ENCODE measurements around the gene TFG. TPM values are rescaled to one million over a fixed set of nuclear protein-coding genes. Genes with fewer than 3 reads are reported as not detected.

Gene TFG
- total RNA-seq, 1 donor from 2014 or later = 64.3 TPM

DNA sequence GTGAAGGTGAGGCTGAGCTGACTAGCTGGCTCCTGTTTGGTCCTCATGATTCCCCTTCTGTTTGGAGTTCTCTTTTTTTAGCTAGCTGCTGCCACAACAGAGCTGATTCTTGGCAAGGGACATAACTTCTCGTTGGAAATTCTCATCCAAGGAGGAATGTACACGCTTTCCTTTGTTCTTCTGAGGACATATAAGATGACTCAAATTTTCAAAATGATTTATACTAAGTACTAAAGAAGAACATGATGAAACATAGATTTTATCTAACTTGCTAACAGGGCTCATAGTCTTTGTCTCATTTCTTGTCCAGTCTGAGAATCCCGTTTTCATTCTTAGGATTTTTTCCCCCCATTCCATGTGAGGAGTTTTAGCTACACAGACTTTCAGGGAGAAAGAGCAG, 2.9 kb upstream of the TFG start:
- DNase-seq = no peak

DNA sequence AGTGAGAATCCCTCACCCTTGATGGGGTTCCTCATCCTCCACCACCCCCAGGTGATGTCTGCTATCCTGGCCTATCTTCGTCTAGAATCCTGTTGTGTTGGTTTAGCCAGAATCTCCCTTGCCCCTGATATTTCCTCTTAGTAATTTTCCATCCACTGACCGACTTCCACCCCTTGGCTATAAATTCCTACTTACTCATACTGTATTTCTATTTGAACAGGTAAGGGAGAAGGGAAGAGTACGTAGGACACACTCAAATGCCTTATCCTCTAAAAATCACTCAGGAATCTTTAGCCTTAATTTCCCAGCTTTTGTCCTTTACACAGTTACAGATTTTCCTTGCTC, 678 bp upstream of the TFG start:
- no peak for DNase-seq

DNA sequence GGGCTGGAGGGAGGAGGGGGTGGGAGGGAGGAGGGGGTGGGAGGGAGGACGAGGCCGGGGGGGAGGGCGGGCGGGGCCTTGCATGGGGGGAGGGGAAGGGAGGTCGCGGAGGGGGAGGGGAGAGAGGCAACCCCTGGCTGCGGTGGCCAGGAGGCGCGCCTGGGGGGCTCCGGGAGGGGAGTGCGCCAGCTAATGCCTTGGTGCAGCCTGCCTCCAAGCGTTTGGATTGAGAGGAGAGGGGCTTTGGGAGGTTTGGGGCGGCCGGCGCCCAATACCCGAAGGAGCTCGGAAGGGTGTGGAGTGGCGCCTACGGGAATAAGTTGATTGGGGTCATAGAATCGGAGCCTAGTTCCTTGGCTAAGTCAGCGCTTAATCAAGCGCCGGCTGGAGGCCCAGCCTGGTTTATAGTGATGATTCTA, 557 bp downstream of the TFG start:
- DNase-seq = no peak

DNA sequence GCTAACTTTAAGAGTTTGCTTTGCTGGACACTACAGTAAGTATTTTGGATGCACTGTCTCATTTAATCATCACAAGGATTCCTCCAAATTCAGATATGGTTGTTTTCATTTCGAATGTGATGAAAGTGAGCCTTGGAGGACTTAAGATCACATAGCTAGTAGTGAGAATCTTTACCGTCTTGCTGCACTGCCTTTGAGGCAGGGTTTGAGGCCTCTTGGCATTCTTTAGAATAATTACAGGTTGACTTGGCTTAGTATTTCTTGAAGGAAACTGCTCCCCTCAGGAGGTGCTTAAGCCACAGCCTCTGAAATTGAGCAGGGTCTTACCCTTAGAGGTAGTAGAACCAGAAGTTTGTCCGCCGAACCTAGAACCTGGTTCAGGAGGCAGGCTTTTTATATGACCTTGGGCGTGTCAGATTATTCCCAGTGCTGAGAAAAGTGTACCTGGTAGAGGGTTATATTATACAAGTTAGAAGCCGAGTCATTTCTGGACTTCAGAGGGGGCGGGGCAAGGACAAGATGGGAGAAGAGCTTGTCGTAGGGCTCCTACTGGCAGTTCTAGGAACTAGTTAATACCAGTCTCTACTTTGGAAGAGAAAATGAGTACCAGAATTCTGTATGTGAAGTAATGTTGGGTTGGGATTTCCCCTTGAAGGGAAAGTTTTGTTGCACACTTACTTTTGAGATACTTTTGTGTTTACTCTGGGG, 1.1 kb downstream of the TFG start:
- DNase-seq = no peak

DNA sequence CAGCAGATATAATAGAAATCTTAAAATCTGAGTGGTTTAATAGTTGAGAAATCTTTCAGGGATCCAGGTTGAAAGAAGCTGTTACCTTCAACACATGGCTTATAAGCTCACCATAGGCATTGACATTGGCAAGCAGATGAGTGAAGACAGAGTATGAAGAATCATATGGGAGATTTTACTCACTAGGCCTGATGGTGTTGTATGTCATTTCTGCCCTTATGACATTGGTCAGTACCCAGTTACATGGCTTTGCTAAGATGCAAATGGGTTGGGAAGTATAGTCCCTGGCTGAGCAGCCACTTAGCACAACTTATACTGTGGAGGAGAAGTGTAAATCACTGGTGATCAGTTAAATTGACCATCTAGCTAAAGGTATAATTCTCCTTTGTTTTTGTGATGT, 5.9 kb downstream of the TFG start:
- DNase-seq = no peak

DNA sequence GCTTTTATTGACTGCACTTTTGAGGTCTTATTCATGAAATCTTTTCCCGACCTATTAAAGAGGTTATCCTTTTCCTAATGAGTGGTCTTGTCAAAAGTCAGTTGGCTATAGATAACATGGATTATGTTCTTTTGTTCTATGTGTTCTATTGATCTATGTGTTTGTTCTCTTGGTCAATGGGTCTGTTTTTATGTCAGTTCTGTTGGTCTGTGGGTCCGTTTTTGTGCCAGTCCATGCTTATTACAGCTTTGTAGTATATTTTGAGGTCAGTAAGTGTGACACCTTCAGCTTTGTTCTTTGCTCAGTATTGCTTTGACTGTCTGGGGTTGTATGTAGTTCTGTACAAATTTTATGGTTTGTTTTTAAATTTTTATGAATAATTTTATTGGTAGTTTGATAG, 7.8 kb downstream of the TFG start:
- DNase-seq = no peak

DNA sequence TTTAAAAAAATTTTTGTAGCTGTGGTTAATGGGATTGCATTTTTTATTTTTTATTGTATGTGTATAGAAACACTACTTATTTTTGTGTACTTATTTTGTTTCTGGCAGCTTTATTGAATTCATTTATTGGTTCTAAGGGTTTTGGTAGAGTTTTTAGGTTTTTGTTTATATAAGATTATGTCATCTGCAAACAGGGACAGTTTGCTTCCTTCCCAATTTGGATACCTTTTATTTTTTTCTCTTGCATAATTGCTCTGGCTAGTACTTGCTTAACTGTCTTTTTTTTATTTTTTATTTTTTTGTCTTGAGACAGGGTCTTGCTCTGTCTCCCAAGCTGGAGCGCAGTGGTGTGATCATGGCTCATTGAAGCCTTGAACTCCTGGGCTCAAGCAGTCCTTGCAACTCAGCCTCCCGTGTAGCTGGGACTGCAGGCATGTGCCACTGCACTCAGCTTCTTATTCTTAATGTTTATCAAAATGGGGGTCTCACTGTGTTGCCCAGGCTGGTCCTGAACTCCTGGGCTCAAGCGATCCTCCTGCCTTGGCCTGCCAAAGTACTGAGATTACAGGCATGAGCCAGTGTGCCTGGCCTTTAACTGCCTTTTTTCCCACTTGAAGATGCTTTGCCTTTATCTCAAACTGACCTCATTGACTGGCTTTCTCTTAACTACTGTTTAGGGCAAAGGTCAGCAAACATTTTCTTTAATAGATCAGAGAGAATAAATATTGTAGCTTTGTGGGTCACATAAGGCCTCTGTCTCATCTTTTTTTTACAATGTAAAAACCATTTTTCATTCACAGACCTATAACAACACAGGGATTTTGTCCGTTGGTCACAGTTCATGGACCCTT, 8.6 kb downstream of the TFG start:
- DNase-seq = no peak

DNA sequence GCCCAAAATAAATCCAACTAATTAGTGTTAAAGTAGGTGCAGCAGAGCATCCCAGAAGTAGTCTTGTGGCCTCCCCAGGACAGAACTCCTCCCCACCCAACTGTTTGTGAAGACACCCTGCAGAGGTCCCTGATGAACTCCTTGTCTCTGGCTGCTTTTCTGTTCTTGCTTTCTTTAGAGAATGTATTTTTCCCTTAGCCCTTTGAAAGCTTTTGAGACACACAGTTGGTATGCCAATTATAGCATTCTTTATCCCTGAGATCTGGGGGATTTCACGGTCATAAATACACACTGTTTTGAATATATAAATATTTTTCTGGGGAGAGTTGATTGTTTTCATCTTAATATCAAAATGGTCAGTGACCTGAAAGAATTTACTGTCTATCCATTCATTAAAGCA, 9.8 kb downstream of the TFG start:
- DNase-seq = no peak

DNA sequence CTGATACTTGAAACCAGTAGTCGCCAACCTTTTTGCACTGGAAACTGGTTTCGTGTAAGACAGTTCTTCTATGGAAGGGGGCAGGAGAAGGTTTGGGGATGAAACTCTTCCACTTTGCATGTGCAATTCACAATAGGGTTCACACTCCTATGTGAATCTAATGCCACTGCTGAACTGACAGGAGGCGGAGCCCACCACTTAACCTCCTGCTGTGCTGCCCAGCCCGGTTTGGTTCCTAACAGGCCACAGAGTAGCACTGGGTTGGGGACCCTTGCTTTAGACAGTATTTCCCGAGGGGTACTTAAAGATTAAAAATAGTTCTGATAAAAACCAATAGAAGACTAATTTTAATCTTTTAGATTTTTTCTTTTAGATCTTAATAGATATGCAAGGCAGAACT, 11.1 kb downstream of the TFG start:
- DNase-seq = no peak

DNA sequence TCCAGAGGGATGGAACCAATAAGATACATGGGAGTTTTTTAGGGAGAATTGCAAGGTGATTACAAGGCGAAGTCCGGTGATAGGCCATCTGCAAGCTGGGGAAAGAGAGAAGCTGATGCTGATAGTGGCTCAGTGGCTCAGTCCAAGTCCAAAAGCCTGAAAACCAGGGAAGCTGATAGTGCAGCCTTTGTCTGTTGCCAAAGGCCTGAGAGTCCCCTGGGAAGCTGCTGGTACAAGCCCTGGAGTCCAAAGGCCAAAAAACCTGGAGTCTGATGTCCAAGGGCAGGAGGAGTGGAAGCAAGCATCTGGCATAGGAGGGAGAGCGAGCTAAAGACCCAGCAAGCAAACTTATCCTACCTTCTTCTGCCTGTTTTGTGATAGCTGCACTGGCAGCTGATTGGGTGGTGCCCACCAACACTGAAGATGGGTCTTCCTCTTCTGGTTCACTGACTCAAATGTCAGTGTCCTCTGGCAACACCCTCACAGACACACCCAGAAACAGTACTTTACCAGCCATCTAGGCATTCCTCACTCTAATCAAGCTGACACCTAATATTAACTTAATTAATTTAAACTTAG, 16.7 kb downstream of the TFG start:
- no peak for DNase-seq

DNA sequence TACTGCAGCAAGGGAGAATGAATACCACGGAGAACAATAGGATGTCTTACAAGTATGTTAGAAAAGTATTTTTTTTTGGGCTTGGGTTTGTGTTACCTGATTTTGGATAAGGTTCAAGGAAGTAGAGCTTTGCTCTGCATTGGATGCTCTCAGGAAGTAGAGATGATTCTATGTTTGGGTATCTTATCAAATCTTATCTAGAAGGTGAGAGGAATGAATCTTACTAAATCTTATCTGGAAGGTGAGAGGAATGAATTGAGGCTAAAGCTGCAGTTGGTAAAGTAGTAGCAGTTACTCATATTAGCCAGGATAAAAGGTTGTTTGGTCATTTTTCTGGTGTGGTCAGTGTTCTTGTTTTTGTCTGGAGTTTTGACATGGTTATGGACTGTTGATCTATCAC, 17.4 kb downstream of the TFG start:
- DNase-seq = no peak

DNA sequence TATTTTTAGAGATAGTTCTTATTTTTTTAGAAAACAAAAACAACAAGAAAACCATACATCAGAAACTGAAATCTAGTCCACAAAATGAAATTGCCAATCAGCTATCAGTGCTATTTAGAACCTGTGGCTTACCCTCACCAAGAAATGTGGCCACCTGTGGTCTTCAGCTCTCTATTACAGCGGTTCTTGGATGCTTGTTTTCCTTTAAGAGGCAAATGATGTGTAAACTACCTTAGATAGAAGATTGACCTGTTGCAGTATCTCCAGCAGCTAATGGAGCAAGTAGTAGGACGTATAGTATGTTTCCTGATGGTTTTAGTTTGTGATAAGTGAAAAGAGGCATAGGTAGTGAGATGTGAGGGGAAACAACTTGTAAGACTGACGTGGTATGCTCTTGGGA, 21.2 kb downstream of the TFG start:
- DNase-seq = no peak

DNA sequence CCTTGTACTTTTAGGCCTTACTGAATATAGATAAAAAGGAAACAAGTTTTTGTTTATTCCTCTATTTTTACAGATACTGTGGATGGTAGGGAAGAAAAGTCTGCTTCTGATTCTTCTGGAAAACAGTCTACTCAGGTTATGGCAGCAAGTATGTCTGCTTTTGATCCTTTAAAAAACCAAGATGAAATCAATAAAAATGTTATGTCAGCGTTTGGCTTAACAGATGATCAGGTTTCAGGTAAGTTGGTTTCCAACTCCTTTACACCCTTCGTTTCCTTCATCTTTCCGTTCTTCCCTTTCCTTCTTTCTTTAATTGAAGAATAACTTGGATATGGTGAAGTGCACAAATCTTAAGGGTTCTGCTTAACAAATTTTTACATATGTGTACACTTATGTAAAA, 23.1 kb downstream of the TFG start:
- no peak for DNase-seq

DNA sequence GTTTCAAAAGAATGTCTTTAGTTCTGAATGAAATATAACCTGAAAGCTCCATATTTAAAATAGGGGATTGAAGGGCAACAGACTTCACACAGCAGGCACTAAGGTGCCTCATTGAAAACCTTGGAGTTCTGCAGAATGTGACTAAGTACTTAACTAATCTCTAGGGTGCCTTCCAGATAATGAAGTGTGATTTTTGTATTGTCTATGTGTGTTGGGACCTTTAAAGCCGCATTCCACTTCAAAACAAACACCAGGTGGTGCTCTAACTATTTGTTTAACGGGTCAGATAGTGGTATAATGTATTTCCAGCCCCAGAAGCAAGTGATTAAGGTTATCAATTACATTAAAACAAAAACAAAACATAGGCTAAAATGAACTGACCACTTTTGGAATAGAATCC, 28.0 kb downstream of the TFG start:
- no peak for DNase-seq

DNA sequence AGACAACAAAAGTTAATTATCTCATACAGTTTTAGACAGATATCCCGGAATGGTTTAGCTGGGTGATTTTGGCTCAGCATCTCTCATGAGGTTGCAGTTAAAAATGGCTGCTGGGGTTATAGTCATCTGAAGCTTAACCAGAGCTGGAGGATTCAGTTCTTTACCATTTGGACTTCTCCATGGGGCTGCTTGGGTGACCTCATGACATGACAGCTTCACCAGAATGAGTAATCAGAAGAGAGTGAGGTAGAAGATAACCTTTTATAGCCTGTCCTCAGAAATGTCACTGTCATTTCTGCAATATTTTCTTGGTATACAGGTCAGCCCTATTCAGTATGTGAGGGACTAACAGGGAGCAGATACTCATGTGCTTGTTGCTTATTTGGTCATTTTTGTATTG, 30.9 kb downstream of the TFG start:
- DNase-seq = no peak

DNA sequence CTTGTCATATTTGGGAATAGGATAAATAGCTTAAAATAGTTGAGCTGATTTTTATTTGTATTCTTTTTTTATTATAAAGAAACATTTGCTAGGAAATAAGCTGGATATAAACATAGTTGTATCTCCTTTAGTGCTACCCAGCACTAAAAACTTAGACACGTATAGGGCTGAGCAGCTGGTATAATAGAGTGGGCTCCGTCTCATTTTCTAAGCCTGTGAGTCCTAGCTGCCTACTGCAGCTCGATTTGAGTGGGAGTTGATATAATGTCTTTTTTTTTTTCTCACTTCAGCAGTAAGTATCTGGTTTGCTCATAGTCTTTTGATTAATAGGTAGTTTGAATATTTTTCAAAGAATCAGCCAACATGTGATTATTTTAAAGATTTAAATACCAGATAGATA, 34.2 kb downstream of the TFG start:
- DNase-seq = no peak

DNA sequence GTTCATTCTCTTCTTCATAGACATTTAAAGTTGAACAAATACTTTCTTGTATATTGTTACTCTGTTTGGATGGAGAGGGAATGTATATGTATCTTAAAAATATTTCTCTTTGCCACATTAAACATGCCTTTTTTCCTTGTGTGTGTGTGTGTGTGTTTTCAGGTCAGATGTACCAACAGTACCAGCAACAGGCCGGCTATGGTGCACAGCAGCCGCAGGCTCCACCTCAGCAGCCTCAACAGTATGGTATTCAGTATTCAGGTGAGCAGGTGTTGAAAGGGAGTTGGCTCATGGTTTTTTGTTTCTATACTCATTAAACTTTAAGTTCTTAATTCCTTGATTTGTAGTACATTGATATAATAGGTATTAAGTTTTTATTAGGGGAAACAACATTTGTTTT, 35.4 kb downstream of the TFG start:
- no peak for DNase-seq

DNA sequence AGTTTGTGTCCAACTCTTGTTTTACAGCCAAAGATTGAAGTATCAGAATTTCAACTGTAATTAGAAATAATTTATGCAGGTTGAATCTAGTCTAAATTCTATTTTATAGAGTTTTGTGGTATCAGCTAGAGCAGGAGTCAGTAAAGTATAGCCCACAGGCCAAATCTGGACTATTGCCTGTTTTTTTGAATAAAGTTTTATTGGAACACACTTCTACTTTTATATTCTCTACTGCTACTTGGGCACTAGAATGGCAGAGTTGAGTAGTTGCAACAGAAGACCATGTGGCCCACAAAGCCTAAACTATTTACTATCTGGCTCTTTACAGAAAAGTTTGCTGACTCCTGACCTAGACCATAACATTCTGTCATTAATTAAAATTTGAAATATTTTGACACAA, 36.3 kb downstream of the TFG start:
- DNase-seq = no peak

DNA sequence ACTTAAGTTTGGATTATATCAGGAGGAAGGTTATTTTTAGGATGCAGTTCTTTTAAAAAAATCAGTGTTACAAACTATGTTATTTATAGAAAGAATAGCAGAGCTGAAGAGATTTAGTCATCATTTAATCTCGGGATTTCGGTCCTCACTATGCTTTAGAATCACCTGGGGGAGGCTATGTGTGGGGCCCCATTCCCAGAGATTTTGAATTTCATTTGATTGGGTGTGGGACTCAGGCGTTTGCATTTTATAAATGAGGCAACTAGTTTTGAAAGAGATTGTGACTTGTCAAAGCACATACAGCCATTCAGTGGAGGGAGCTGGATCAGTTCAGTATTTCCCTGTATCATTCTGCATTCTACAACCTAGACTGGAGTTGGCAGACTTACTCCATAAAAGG, 36.8 kb downstream of the TFG start:
- no peak for DNase-seq

DNA sequence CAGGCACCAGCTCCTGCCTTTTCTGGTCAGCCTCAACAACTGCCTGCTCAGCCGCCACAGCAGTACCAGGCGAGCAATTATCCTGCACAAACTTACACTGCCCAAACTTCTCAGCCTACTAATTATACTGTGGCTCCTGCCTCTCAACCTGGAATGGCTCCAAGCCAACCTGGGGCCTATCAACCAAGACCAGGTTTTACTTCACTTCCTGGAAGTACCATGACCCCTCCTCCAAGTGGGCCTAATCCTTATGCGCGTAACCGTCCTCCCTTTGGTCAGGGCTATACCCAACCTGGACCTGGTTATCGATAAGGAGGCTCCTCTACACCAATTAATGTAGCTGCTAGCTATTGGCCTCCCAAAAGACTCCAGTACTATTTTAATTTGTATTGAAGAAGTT, 38.9 kb downstream of the TFG start:
- DNase-seq = no peak

DNA sequence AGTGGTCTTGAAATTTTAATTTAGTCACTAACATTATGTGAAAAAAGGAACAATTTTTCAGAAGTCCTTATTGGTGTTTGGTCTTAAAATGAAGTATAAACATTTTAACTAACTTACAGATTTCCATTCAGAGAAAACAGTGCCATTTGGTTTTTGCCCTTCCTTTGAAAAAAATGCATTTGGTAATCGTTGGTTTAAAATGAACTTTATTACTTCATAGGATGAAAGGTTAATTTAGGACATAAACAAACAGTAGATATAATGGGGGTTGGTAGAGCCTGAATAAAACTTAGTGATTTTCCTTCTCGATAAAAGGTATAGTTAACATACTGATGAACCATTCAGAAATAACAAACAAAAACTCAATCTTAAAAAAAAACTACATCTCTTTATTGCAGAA, 39.7 kb downstream of the TFG start:
- DNase-seq = no peak

DNA sequence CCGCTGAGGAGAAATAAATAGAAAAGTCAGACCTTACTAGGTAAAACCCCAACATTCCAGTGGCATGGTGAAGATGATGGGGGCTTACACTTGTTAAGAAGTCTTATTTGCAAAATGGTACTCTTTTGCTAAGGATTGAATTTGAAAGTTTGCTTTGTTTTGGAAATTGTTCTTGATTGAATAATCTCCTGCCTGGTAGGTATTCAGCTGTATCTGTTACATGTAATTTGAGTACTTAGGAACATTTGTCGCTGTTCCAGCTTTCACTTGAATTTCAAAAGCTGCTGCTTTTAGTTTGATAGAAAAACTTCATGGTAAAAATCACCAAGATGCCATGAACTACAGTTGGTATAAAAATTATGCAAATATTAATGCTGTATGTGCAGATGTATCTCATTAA, 44.6 kb downstream of the TFG start:
- no peak for DNase-seq

DNA sequence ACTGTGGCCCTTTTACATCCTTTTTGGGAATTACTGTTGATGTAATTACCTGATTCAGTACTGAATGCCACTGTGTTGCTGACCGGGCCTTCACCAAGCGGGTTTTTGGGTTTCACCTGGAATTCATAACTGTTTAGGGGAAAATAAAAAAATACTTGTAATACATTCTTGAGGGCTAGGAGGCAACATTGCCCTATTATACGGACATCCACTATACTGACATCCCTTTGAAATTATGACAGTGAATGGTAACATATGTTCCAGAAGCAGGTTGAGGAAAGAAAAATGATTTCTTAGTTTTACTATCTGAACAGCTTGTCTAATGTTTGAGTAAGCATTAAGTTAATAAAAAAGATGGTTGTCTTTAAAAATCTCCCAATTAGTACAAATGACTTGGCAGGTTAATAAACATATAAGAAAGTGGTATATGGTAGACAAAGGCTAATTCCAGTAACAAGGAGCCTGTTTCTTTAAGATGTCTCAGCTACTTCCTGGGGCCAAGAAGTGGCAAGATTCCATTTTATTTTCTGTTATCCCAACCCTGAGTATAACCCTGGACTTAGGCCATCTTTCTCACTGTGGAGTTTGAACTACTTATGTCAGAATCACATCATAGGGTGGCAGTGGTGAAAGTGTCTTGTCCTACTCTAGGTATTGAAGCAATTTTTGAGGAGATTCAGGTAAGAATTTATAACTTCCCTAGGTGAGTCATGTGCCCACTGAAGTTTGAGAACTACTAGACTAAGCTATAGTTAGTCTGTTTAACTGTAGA, 45.5 kb downstream of the TFG start:
- DNase-seq = no peak

Measured in occipital lobe (tissue), 2 donors.